Right ventricle myocardium superior (tissue), 1 donor: Measurements from ENCODE around the gene TET1. TPM values are rescaled to one million over a fixed set of nuclear protein-coding genes. Genes with fewer than 3 reads are reported as not detected.
"Not testable (repeated sequence)": the region's sequence is repeated elsewhere in the genome, so short reads cannot be mapped to it uniquely, and the experiment has no call there.

ENCODE experiments used
- ATAC-seq: fragments of 200-7000 bp; cut with Tn5 transposase; one replicate; pipeline ENCODE4 v1.9.1; 2020; ENCODE audit warnings: mild to moderate bottlenecking; ENCODE audit not compliant: poor library complexity
- DNase-seq: peaks from one replicate; pipeline ENCODE4 v3.0.0-alpha.2; 2020
- intact Hi-C: fragments of 100-400 bp; cut with DNase I; formaldehyde crosslinking; loops from one replicate; pipeline ENCODE4 v1.11.2; 2022
- total RNA-seq: library from RNA; stranded (reverse); fragmentation: NEBNext Ultra II Directional; extraction: Animal tissue kit (Norgen Biotek cat#: 25700); gene quantifications from one replicate; pipeline ENCODE4 v1.2.1, GENCODE V29; 2021
- donor health status: DM: no; HTN: yes; CAD: no; lungs with severe emphysema.

Gene TET1
- total RNA-seq, 1 donor from 2014 or later = 2.9 TPM

GRCh38 chr10:68735119-68735518 is 175.0 kb downstream of the TET1 start:
- DNase-seq = no peak
- intact Hi-C loops = no loop called here
- ATAC-seq = no peak

GRCh38 chr10:68735739-68736138 is 175.6 kb downstream of the TET1 start:
- intact Hi-C loops, DNase-seq: not testable (repeated sequence)

GRCh38 chr10:68740676-68741075 is 180.5 kb downstream of the TET1 start:
- DNase-seq, intact Hi-C loops, ATAC-seq: not testable (repeated sequence)

More at GRCh38 chr10:68735739-68736138, 175.6 kb downstream of the TET1 start:
- not testable (repeated sequence) for ATAC-seq

GRCh38 chr10:68742397-68742796 is 182.3 kb downstream of the TET1 start:
- intact Hi-C loops = no loop called here
- ATAC-seq = no peak
- DNase-seq = no peak

Other genes with a start within 250 kb of the TET1 start
- gene HNRNPH3, start 228.3 kb upstream of the TET1 start, total RNA-seq = 122 TPM
- gene PBLD, start 227.4 kb upstream of the TET1 start, total RNA-seq = 3.4 TPM
- 6.7 TPM for gene RUFY2, start 153.1 kb upstream of the TET1 start, total RNA-seq
- gene DNA2, start 88.4 kb upstream of the TET1 start, total RNA-seq = 2.0 TPM
- gene SLC25A16, start 32.8 kb upstream of the TET1 start, total RNA-seq = 10.5 TPM
- 25.9 TPM for gene CCAR1, start 160.9 kb downstream of the TET1 start, total RNA-seq